ENCODE measurements around the gene MRPL48.
A peak's percentile ranks its signal among the peaks of the same experiment; 100 is the strongest.

DNA sequence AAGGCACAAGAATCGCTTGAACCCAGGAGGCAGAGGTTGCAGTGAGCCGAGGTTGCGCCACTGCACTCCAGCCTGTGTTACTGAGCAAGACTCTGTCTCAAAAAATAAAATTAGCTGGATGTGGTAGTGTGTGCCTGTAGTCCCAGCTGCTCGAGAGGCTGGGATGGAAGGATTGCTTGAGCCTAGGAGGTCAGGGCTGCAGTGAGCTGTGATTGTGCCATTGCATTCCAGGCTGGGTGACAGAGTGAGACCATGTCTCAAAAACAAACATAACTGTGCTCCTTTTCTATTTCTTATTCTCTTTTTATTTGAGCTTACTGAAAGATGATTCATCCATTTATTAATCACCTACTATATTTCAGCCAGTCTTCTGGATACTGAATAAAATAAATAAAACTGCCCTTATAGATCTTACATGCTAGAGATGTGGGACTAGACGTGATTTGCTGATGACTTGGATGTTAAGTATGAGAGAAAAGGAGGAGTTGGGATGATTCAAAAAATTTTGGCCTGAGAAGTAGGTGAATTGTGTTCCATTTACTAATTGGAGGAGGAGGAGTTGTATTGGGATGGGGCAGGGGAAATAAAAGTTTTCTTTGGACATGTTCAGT lies 107.2 kb downstream of the MRPL48 start:
- TF ChIP-seq EP300 (IDR thresholded peaks at IDR 0.05) (no peak), RAD21 (conservative IDR thresholded peaks at IDR 0.05 in 1 of 2, IDR thresholded peaks at IDR 0.05 in 1 of 2) (no peak), CEBPB (IDR thresholded peaks at IDR 0.05) (0 out of 4 replicates have a peak, but pooled peaks of 1 of the 2 experiments have one; percentile 9)

Data from A549 (cell line).